K562 (cell line): ENCODE measurements around the gene SUN5. TPM values are rescaled to one million over a fixed set of nuclear protein-coding genes. Genes with fewer than 3 reads are reported as not detected.

Source experiments
- ATAC-seq: fragments of 200-7000 bp; cut with Tn5 transposase; 3 replicates; pipeline ENCODE4 v1.9.1; 2020; ENCODE audit warnings: moderate library complexity
- BruUV-seq: library from RNA; stranded (reverse); fragments of 400-500 nt; replicated peaks from 2 replicates; lab custom pipeline; 2021; lab: Mats Ljungman, UMichigan
- CTCF ChIA-PET: fragments of 300-600 bp; formaldehyde crosslinking; extraction: SDS; loops from one replicate; lab custom pipeline; 2021; ENCODE audit warnings: low intra/inter-chr PET ratio; lab: Yijun Ruan, JAX
- POLR2A ChIA-PET: fragments of 300-600, 350-650 bp; sonication (Branson Sonifier 250); formaldehyde crosslinking; extraction: SDS; loops from one replicate; lab custom pipeline; 2021; ENCODE audit warnings: antibody characterized with exemption, inconsistent platforms; lab: Yijun Ruan, JAX
- DNase-seq, 4 experiments: peaks; one replicate each; pipeline versions ENCODE4 v3.0.0 to v3.0.0-alpha.2; 2011 to 2018; ENCODE audit warnings: low spot score in 3 of 4, mixed read lengths in 3 of 4; ENCODE audit errors: extremely low read depth in 1 of 4
- FAIRE-seq: peaks from 2 replicates; lab custom pipeline; 2011; peaks lifted over from hg19 to GRCh38; lab: Jason Lieb, UNC
- H2AFZ ChIP-seq: 2 replicates; pipeline ENCODE4 v1.6.0; 2011; ENCODE audit warnings: low read depth, low read length, control low read depth, inconsistent platforms
- H3K27ac ChIP-seq: fragments of 200-600 bp; 3 replicates; pipeline ENCODE4 v1.8.0; 2011; ENCODE audit warnings: low read depth, mild to moderate bottlenecking, control low read depth, inconsistent platforms, low read length, moderate library complexity, mixed read lengths; ENCODE audit errors: extremely low read depth
- H3K27me3 ChIP-seq, 2 experiments: fragments of 300-600 bp in 1 of 2; 2 replicates in 1 of 2; 3 replicates in 1 of 2; pipeline versions ENCODE4 v1.6.0 to v1.8.0; 2011; ENCODE audit warnings: inconsistent platforms in 2 of 2, low read length in 2 of 2, mild to moderate bottlenecking in 1 of 2, mixed read lengths in 1 of 2, moderate library complexity in 1 of 2; ENCODE audit not compliant: control insufficient read depth in 2 of 2, insufficient read depth in 2 of 2
- H3K36me3 ChIP-seq: fragments of 300-600 bp; 3 replicates; pipeline ENCODE4 v1.8.0; 2011; ENCODE audit warnings: mild to moderate bottlenecking, low read length, inconsistent platforms; ENCODE audit not compliant: control insufficient read depth, insufficient read depth
- H3K4me1 ChIP-seq, 2 experiments: fragments of 200-600 bp in 1 of 2; replicated peaks in 1 of 2; 2 replicates in 1 of 2; 3 replicates in 1 of 2; pipeline versions ENCODE4 v1.5.1 to v1.8.0; 2011; ENCODE audit warnings: inconsistent platforms in 2 of 2, low read length in 2 of 2, mild to moderate bottlenecking in 1 of 2, mixed read lengths in 1 of 2, moderate library complexity in 1 of 2; ENCODE audit not compliant: control insufficient read depth in 2 of 2, insufficient read depth in 2 of 2
- H3K4me2 ChIP-seq: 2 replicates; pipeline ENCODE4 v1.6.1; 2011; ENCODE audit warnings: low read length, control low read depth, inconsistent platforms, mixed read lengths; ENCODE audit not compliant: insufficient read depth
- H3K4me3 ChIP-seq: fragments of 200-600 bp; sonication (generic), shearing (Covaris generic); 2 replicates; pipeline ENCODE4 v1.5.1; 2016; ENCODE audit warnings: control low read depth, inconsistent platforms
- H3K79me2 ChIP-seq: fragments of 200-600 bp; 3 replicates; pipeline ENCODE4 v1.8.0; 2011; ENCODE audit warnings: low read length, inconsistent platforms; ENCODE audit not compliant: control insufficient read depth, insufficient read depth
- H3K9ac ChIP-seq, 2 experiments: 2 replicates each; pipeline versions ENCODE4 v1.6.0 to v1.6.1; 2011; ENCODE audit warnings: low read depth in 2 of 2, low read length in 2 of 2, control low read depth in 1 of 2, inconsistent platforms in 1 of 2, mild to moderate bottlenecking in 1 of 2, mixed read lengths in 1 of 2; ENCODE audit not compliant: insufficient read depth in 1 of 2
- H3K9me1 ChIP-seq: one replicate; pipeline ENCODE4 v1.6.0; 2011; ENCODE audit warnings: inconsistent platforms, mild to moderate bottlenecking, low read length, moderate library complexity; ENCODE audit not compliant: control insufficient read depth, insufficient read depth
- H3K9me3 ChIP-seq: replicated peaks from 2 replicates; pipeline ENCODE4 v1.5.1; 2011; ENCODE audit warnings: low read depth, low read length, inconsistent platforms; ENCODE audit not compliant: control insufficient read depth, insufficient read depth
- H4K20me1 ChIP-seq: replicated peaks from 2 replicates; pipeline ENCODE4 v1.6.1; 2011; ENCODE audit warnings: low read length, inconsistent platforms, mixed read lengths; ENCODE audit not compliant: control insufficient read depth, insufficient read depth
- DMBX1 ChIP-seq: fragments of 250-450 bp; sonication (Bioruptor Pico); IDR thresholded peaks from 2 replicates; pipeline ENCODE4 v1.8.0; 2022; ENCODE audit warnings: inconsistent platforms, mild to moderate bottlenecking, moderate library complexity, borderline replicate concordance
- GATA2 ChIP-seq: sonication (generic); formaldehyde crosslinking; IDR thresholded peaks from 2 replicates; pipeline ENCODE4 v1.4.0; 2020; ENCODE audit warnings: mild to moderate bottlenecking, missing genetic modification reagents
- HOXB6 ChIP-seq: fragments of 250-450 bp; sonication (Bioruptor Pico); IDR thresholded peaks from 2 replicates; pipeline ENCODE4 v1.5.1; 2022; ENCODE audit warnings: mild to moderate bottlenecking, borderline replicate concordance
- KDM1A ChIP-seq, 2 experiments: fragments of 450-650 bp; IDR thresholded peaks; 2 replicates each; pipeline ENCODE4 v1.6.1; 2016; ENCODE audit warnings: mild to moderate bottlenecking in 2 of 2
- RCOR1 ChIP-seq, 2 experiments: IDR thresholded peaks; 2 replicates each; pipeline ENCODE4 v1.6.1; 2012; ENCODE audit warnings: low read depth in 2 of 2, low read length in 2 of 2, borderline replicate concordance in 1 of 2, improper control_type of control experiment in 1 of 2
- SRSF3 ChIP-seq: fragments of 200-400 bp; formaldehyde crosslinking; IDR thresholded peaks from 2 replicates; pipeline ENCODE4 v1.6.1; 2016; ENCODE audit warnings: mild to moderate bottlenecking, low read length, moderate library complexity; ENCODE audit not compliant: insufficient read depth
- ZC3H11A ChIP-seq: IDR thresholded peaks from 2 replicates; pipeline ENCODE4 v1.6.1; 2012; ENCODE audit warnings: low read depth, low read length, improper control_type of control experiment
- WGBS: fragments of 100-300 bp; shearing (Covaris generic); methylation state at CpG from one replicate; pipeline ENCODE4 v1.1.6; 2016; ENCODE audit warnings: low coverage, mixed read lengths; ENCODE audit not compliant: insufficient coverage; ENCODE audit errors: missing lambda C conversion rate; 5-methylcytosine and 5-hydroxymethylcytosine counted together
- in situ Hi-C: fragments of 300-500 bp; cut with MboI; formaldehyde crosslinking; loops from 4 replicates; pipeline ENCODE4 v1.15.0; 2018; ENCODE audit warnings: inconsistent platforms, mixed read lengths
- intact Hi-C: fragments of 100-400 bp; cut with micrococcal nuclease; formaldehyde crosslinking; loops from 2 replicates; pipeline ENCODE4 v1.14.2; 2022
- polyA plus RNA-seq, 8 experiments: library from polyadenylated mRNA; depleted of rRNA in 4 of 8; stranded (reverse) in 5 of 8; unstranded in 3 of 8; fragments of >200 nt; fragmentation: Nextera tagmentation in 2 of 8; fragmentation: Illumina TruSeq in 1 of 8; extraction: Ambion mirVana in 2 of 8; extraction: Trizol in 1 of 8; gene quantifications; 2 replicates each; pipeline versions ENCODE4 v1.2.1 to v1.2.3, GENCODE V29; 2011 to 2014; ENCODE audit warnings: inconsistent platforms in 1 of 8, missing spikeins in 1 of 8
- total RNA-seq, 7 experiments: library from RNA; depleted of rRNA in 6 of 7; stranded (reverse); fragments of >200 nt in 6 of 7; fragmentation: Illumina TruSeq in 2 of 7; extraction: Trizol in 2 of 7; gene quantifications; 2 replicates each; pipeline versions ENCODE4 v1.2.1 to v1.2.3, GENCODE V29; 2011 to 2021; ENCODE audit warnings: low replicate concordance in 1 of 7
- TF ChIP-seq, protein P1 (sequence below): sonication (generic); formaldehyde crosslinking; IDR thresholded peaks from 2 replicates; pipeline ENCODE4 v1.8.0; 2022; ENCODE audit warnings: missing genetic modification reagents, mild to moderate bottlenecking, moderate library complexity, borderline replicate concordance
- TF ChIP-seq, protein P2 (sequence below): fragments of 250-450 bp; sonication (Bioruptor Pico); IDR thresholded peaks from 2 replicates; pipeline ENCODE4 v1.4.0; 2020; ENCODE audit warnings: mild to moderate bottlenecking
- TF ChIP-seq, protein P3 (sequence below), 3 experiments: IDR thresholded peaks in 2 of 3; conservative IDR thresholded peaks in 1 of 3; 2 replicates each; pipeline ENCODE4 v1.5.1; 2011 to 2012; ENCODE audit warnings: low read length in 3 of 3, mild to moderate bottlenecking in 3 of 3, control low read depth in 2 of 3, improper control_type of control experiment in 1 of 3, inconsistent platforms in 1 of 3, low read depth in 1 of 3, mixed read lengths in 1 of 3, moderate library complexity in 1 of 3; ENCODE audit not compliant: insufficient read depth in 2 of 3
- TF ChIP-seq, protein P4 (sequence below): sonication (generic); formaldehyde crosslinking; IDR thresholded peaks from 2 replicates; pipeline ENCODE4 v1.9.0; 2022; ENCODE audit warnings: mild to moderate bottlenecking, missing genetic modification reagents
- TF ChIP-seq, protein P5 (sequence below): sonication (generic); formaldehyde crosslinking; IDR thresholded peaks from 2 replicates; pipeline ENCODE4 v1.9.0; 2022; ENCODE audit warnings: mild to moderate bottlenecking, missing genetic modification reagents

Gene SUN5
- total and polyA plus RNA-seq, 9 of the 15 experiments (the other 6 are each of a cell fraction or from before 2014, with no cell fraction given) = not detected

DNA sequence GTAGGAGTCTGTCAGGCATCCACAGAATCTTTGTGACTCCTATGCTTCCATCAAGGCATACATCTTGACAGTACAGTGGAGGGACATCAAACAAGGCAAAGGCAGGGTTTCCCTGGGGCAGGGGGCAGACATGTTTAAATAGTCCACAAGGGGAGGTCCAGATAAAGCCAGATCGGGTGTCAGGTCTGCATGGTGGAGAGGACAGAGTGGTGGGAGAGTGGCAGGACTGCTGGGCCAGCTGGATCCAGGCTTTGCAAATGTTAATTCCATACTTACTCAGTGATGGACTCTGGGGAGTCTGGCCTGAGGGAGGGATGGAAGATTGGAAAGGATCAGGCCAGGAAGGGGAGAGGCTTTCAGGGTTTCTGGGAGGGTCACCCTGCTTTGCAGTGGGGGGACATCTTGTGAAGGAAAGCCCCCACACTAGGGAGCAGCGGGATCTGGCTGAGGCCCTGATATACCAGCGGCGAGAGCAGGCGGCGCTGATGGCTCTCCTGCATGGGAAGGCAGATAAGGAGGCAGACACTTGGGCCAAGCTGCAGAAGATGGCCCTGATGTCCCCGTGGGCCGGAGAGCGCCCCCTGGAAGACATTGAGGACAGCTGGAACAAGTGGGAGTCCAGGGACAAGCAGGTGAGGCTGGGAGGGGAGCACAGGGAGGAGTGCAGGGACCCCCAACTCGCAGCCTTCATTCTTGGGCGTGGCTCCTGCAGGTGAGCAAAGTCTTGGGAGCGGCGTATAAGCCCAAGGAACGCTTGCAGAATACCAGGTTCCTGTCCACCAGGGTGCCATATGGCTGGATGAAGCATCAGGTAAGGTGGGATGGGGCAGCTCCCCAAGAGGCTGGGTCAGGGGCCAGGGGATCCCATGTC is 44.6 kb downstream of the SUN5 start:
- POLR2A ChIA-PET = interaction anchor here (1.2 to 1.3 kb wide), 2 partner anchors 9 to 13 kb away, joined by 3 to 5 read pairs; no protein-coding TSS in a partner anchor
- in situ Hi-C loops (no loop called here), intact Hi-C loops (loop anchor here (1.0 kb wide), 1 partner anchor 53 kb away; no protein-coding TSS in a partner anchor)
- peaks cover 0 to 7% of the 10 kb centered on the region in 2 experiments; a peak in 1 of 5 replicates for H3K4me1 ChIP-seq
- H3K27me3 ChIP-seq = peaks cover 11 to 29% of the 10 kb centered on the region in 2 experiments; a peak in 4 of 5 replicates
- H3K4me2 ChIP-seq = no peak overlapping the region
- DNase-seq (peak; percentile 28 to 66 (median 46)), ATAC-seq (peak; percentile 95), FAIRE-seq (no peak)
- no peaks in the 10 kb centered on the region; the same call in 1 of the 2 replicates for H3K9me3 ChIP-seq
- H3K9ac ChIP-seq = no peak overlapping the region
- under 1% methylated on average over 13 of the region's 14 CpGs for WGBS
- no TSS peak for BruUV-seq
- no peaks in the 10 kb centered on the region for H3K79me2 ChIP-seq
- CTCF ChIA-PET = no interaction called here
- no peak overlapping the region for H2AFZ ChIP-seq
- no peak overlapping the region for H3K27ac ChIP-seq
- peaks cover 7% of the 10 kb centered on the region; the same call in 1 of the 2 replicates for H4K20me1 ChIP-seq
- H3K36me3 ChIP-seq = no peaks in the 10 kb centered on the region
- H3K4me3 ChIP-seq = no peak overlapping the region
- H3K9me1 ChIP-seq = no peaks in the 10 kb centered on the region
- TF ChIP-seq KDM1A (IDR thresholded peaks at IDR 0.05) (no peak), GATA2 (0 out of 2 replicates have a peak, but pooled peaks have one; percentile 36), SRSF3 (no peak), ZC3H11A (no peak), RCOR1 (IDR thresholded peaks at IDR 0.05; ENCODE audit: borderline replicate concordance in 1 of 2, low read depth in 2 of 2, low read length in 2 of 2) (peak in 1 of 2 experiments; percentile 36; a peak in 1 of 4 replicates), DMBX1 (CRISPR knock-in tag) (no peak), HOXB6 (CRISPR knock-in tag) (no peak)
- TF ChIP-seq, protein P1, sequence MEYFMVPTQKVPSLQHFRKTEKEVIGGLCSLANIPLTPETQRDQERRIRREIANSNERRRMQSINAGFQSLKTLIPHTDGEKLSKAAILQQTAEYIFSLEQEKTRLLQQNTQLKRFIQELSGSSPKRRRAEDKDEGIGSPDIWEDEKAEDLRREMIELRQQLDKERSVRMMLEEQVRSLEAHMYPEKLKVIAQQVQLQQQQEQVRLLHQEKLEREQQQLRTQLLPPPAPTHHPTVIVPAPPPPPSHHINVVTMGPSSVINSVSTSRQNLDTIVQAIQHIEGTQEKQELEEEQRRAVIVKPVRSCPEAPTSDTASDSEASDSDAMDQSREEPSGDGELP (CRISPR knock-in tag) = peak; percentile 58; the same call in 1 of the 2 replicates
- TF ChIP-seq, protein P2, sequence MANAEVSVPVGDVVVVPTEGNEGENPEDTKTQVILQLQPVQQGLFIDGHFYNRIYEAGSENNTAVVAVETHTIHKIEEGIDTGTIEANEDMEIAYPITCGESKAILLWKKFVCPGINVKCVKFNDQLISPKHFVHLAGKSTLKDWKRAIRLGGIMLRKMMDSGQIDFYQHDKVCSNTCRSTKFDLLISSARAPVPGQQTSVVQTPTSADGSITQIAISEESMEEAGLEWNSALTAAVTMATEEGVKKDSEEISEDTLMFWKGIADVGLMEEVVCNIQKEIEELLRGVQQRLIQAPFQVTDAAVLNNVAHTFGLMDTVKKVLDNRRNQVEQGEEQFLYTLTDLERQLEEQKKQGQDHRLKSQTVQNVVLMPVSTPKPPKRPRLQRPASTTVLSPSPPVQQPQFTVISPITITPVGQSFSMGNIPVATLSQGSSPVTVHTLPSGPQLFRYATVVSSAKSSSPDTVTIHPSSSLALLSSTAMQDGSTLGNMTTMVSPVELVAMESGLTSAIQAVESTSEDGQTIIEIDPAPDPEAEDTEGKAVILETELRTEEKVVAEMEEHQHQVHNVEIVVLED = no peak
- TF ChIP-seq, protein P3, sequence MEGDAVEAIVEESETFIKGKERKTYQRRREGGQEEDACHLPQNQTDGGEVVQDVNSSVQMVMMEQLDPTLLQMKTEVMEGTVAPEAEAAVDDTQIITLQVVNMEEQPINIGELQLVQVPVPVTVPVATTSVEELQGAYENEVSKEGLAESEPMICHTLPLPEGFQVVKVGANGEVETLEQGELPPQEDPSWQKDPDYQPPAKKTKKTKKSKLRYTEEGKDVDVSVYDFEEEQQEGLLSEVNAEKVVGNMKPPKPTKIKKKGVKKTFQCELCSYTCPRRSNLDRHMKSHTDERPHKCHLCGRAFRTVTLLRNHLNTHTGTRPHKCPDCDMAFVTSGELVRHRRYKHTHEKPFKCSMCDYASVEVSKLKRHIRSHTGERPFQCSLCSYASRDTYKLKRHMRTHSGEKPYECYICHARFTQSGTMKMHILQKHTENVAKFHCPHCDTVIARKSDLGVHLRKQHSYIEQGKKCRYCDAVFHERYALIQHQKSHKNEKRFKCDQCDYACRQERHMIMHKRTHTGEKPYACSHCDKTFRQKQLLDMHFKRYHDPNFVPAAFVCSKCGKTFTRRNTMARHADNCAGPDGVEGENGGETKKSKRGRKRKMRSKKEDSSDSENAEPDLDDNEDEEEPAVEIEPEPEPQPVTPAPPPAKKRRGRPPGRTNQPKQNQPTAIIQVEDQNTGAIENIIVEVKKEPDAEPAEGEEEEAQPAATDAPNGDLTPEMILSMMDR (IDR thresholded peaks at IDR 0.05 in 2 of 3, conservative IDR thresholded peaks at IDR 0.05 in 1 of 3; ENCODE audit: insufficient read depth in 2 of 3, low read depth in 1 of 3, low read length in 3 of 3) = peak; percentile 68 to 79 (median 72)
- TF ChIP-seq, protein P4, sequence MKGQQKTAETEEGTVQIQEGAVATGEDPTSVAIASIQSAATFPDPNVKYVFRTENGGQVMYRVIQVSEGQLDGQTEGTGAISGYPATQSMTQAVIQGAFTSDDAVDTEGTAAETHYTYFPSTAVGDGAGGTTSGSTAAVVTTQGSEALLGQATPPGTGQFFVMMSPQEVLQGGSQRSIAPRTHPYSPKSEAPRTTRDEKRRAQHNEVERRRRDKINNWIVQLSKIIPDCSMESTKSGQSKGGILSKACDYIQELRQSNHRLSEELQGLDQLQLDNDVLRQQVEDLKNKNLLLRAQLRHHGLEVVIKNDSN (CRISPR knock-in tag) = no peak
- TF ChIP-seq, protein P5, sequence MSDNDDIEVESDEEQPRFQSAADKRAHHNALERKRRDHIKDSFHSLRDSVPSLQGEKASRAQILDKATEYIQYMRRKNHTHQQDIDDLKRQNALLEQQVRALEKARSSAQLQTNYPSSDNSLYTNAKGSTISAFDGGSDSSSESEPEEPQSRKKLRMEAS = no peak
